Activated T-helper 2 cell treated with anti-CD3 and anti-CD28 coated beads, Interferon-gamma antibody, Interleukin-2, Interleukin-4, amounts not matched to agents 10 μg/mL and 5 μg/mL and 100 μg/mL, durations not matched to agents 14 hours and 24 hours and 36 hours (primary cell): Measurements from ENCODE around the gene HNRNPA0. TPM values are rescaled to one million over a fixed set of nuclear protein-coding genes. Genes with fewer than 3 reads are reported as not detected.

Experiments
- DNase-seq: peaks from one replicate; pipeline ENCODE4 v3.0.0; 2021; ENCODE audit warnings: low spot score
- H3K27ac Mint-ChIP-seq: one replicate; pipeline ENCODE4 v1.8.0; 2021; ENCODE audit warnings: mixed read lengths
- H3K27me3 Mint-ChIP-seq: one replicate; pipeline ENCODE4 v1.8.0; 2021; ENCODE audit warnings: low read depth, mixed read lengths
- H3K36me3 Mint-ChIP-seq: one replicate; pipeline ENCODE4 v1.8.0; 2021; ENCODE audit warnings: low read depth, mixed read lengths
- H3K4me1 Mint-ChIP-seq: one replicate; pipeline ENCODE4 v1.8.0; 2021; ENCODE audit warnings: low read depth, mixed read lengths
- H3K4me3 Mint-ChIP-seq: one replicate; pipeline ENCODE4 v1.8.0; 2021; ENCODE audit warnings: low read depth, mild to moderate bottlenecking, moderate library complexity, mixed read lengths
- H3K9me3 Mint-ChIP-seq: one replicate; pipeline ENCODE4 v1.8.0; 2021; ENCODE audit warnings: mixed read lengths
- intact Hi-C: fragments of 100-400 bp; cut with micrococcal nuclease; formaldehyde crosslinking; loops from one replicate; pipeline ENCODE4 v1.15.1; 2023
- total RNA-seq: library from RNA; stranded (reverse); gene quantifications from 2 replicates; pipeline ENCODE4 v1.2.3, GENCODE V29; 2022

HNRNPA0 gene
- total RNA-seq, 1 donor from 2014 or later = 37.5 TPM

DNA sequence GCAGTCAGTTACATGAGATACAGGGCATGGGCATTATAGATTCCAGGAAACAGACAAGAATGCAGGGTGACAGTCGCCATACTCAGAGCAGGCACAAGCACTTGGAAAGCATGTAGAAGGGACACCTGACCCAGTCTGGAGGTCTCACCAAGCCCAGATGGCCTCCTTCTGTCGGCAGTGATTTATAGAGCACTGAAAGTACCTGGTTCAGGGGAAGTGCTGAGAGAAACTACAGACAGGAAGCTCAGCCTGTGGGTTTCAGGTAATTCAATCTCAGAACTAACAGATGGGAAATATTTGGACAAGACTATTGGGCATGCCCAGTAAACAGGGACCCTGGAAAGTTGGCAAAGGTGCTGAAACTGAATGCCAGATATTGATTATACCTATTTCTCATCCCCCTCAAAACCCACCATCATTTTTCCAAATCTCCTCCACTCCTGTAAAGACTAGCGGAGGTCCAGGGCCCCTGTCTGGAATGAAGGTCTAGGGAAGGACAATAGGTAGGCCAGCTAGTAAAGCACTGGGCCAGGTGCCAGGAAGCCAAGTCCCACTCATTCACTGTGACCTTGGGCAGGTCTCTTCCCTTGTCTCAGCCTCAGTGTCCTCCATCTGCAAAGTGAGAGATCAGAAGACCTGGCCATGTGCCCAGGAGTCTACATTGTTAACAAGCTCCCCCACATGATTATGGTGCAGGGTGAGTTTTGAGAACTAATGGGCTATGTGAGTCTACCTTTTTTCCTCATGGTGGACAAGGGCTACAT lies 45.2 kb downstream of the HNRNPA0 start:
- no peak for DNase-seq
- no peak overlapping the region for H3K27ac Mint-ChIP-seq

DNA sequence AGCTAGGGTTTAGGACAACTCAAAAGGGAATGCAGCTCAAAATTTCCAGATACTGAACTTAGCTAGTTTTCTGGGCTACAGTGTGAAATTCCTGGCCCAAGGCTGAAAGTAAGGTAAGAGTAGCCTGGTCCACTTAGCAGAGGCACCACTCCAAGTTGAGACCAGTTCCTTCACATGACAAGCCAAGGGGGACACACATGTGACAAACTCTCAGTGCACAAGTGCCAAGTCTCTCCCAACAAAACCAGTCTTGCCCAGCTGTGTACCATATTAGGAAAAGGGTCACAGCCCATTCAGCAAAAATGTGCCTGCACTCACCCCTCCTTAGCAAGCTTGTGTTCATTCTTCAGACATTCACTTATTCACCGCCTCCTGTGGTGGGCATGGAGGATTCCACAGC lies 46.1 kb downstream of the HNRNPA0 start:
- no peak for DNase-seq
- Mint-ChIP-seq H3K4me3 (no peak overlapping the region), H3K4me1 (no peaks in the 10 kb centered on the region), H3K27me3 (no peaks in the 10 kb centered on the region), H3K9me3 (peaks cover 4% of the 10 kb centered on the region), H3K36me3 (peaks cover 3% of the 10 kb centered on the region), H3K27ac (no peak overlapping the region)
- intact Hi-C loops = no loop called here

More for the DNA sequence above, 45.2 kb downstream of the HNRNPA0 start:
- intact Hi-C loops = no loop called here
- no peak overlapping the region for H3K4me3 Mint-ChIP-seq
- peaks cover 3% of the 10 kb centered on the region for H3K36me3 Mint-ChIP-seq
- H3K27me3 Mint-ChIP-seq = no peaks in the 10 kb centered on the region
- peaks cover 8% of the 10 kb centered on the region for H3K9me3 Mint-ChIP-seq
- H3K4me1 Mint-ChIP-seq = no peaks in the 10 kb centered on the region

DNA sequence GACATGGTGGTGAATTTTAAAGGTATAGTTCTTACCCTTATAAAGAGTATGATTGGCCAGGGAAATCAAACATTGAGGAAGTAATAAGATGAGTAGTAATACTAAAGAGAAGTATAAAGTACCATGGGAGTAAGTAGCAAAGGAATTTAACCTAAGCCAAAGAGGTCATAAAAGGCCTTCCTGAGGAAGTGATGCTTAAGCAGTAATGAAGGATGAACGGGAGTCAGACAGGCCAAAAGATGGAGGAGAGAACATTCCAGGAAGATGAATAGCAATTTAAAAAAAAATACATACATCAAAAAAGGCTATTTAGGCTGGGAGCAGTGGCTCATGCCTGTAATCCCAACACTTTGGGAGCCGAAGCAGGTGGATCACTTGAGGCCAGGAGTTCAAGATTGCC lies 47.3 kb downstream of the HNRNPA0 start:
- intact Hi-C loops = no loop called here
- Mint-ChIP-seq H3K36me3 (peaks cover 3% of the 10 kb centered on the region), H3K27ac (no peak overlapping the region), H3K4me3 (no peak overlapping the region), H3K9me3 (no peaks in the 10 kb centered on the region), H3K27me3 (no peaks in the 10 kb centered on the region), H3K4me1 (no peaks in the 10 kb centered on the region)
- DNase-seq = no peak

DNA sequence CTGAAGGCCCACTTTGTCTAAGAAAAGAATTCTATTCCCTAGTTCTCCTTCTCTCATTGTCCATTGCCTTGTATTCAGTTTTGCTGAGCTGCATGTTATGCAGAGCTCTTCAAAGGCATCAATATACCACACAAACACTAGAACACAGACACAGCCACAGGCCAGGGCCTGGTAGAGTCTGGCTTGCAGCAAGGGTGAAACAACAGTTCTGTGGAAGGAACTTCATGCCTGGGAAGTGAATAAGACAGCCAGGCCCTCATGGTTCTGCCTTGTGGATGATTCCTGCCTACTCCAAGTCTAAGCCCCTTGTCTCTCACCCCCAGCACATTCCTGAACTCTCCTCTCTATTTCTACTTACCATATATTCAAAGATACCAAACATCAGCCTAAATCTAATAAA lies 49.1 kb downstream of the HNRNPA0 start:
- H3K27ac Mint-ChIP-seq = no peak overlapping the region

DNA sequence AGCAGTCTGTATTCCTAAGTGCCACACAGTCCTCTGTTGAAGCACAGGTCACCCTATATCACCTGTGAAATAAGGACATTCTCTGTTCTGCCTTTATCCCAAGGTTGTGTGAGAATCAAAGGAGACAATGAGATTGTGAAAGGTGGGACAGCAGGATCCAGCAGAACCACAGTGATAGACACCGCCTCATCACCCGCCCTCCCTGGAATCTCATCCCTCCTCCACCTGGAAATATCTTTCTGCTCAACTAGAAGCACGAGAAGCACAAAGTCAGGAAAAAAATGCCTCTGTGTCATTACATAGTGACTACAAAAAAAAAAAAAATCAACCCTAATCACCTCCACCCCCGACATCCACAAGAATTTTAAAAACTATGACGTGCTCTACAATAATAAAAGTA lies 50.6 kb downstream of the HNRNPA0 start:
- no peak overlapping the region for H3K4me3 Mint-ChIP-seq
- no peak for DNase-seq
- H3K36me3 Mint-ChIP-seq = peaks cover 3% of the 10 kb centered on the region
- H3K9me3 Mint-ChIP-seq = no peaks in the 10 kb centered on the region
- no peak overlapping the region for H3K27ac Mint-ChIP-seq
- no peaks in the 10 kb centered on the region for H3K4me1 Mint-ChIP-seq
- H3K27me3 Mint-ChIP-seq = no peaks in the 10 kb centered on the region
- intact Hi-C loops = no loop called here

More for the DNA sequence above, 49.1 kb downstream of the HNRNPA0 start:
- no peak for DNase-seq
- no peak overlapping the region for H3K4me3 Mint-ChIP-seq
- intact Hi-C loops = no loop called here
- H3K36me3 Mint-ChIP-seq = peaks cover 3% of the 10 kb centered on the region
- H3K9me3 Mint-ChIP-seq = no peaks in the 10 kb centered on the region
- H3K27me3 Mint-ChIP-seq = no peaks in the 10 kb centered on the region
- H3K4me1 Mint-ChIP-seq = no peaks in the 10 kb centered on the region

DNA sequence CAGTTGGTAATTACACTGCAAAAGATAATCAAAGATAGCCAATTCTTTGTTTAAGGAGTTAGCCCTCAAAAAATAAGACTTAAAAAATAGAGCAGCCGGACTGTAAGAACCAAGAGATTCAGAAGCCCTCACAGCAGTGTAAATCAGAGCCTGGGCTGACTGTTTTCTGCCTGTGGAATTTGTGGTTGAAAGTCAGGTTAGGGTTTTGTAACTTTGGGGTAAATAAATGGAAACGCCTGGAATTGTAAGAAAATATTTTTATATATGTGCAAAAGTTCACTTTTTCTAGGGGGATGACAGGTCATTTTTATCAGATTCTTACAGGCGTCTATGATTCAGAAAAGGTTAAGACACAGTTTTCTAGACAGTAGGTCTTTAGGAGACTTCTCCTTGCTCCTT lies 53.9 kb downstream of the HNRNPA0 start:
- intact Hi-C loops = no loop called here
- DNase-seq = no peak

DNA sequence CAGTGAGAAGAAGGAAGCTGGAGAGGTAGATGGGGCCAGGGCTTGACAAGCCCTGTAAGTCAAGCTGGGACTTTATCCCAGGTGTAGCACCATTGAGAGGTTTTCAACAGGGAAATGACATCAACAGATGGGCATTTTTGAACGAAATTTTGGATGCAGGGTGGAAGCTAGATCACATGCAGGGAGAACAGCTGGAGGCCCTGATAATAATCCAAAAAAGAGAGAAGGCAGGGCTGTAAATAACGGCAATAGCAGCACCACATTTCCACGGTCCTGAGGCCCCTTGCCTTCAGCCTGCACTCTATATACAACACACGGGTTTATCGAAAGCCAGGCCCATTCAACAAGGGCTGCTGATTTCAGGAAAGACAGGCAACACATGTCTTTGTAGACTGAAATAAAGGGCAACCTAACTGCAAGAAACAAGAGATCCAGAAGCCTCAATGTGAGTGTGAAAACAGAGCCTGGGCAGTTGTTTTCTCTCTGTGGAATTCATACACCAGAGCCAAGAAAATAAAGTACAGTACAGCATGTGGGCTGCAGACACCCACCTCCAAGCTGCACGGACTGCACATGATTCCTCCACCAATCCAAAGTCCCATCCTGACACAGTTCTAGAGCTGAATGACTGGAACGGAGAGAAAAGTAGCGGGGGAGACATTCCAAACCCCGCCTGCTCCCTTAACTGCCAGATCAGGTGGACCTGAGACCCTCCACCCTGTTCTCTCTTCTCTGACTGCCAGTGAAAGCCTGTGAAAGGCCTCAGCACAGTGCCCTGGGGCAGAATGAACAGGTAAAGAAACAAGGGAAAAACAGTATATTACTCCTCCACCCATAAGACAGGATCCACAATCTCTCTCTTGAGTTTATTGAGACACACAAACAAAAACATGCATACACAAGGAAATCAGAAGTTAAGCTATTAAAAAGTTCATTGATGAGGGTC lies 54.6 kb downstream of the HNRNPA0 start:
- peaks cover 10% of the 10 kb centered on the region for H3K36me3 Mint-ChIP-seq

More for the DNA sequence above, 53.9 kb downstream of the HNRNPA0 start:
- Mint-ChIP-seq H3K4me3 (no peak overlapping the region), H3K4me1 (peaks cover 19% of the 10 kb centered on the region), H3K27me3 (no peaks in the 10 kb centered on the region), H3K9me3 (no peaks in the 10 kb centered on the region), H3K27ac (no peak overlapping the region), H3K36me3 (peaks cover 10% of the 10 kb centered on the region)

DNA sequence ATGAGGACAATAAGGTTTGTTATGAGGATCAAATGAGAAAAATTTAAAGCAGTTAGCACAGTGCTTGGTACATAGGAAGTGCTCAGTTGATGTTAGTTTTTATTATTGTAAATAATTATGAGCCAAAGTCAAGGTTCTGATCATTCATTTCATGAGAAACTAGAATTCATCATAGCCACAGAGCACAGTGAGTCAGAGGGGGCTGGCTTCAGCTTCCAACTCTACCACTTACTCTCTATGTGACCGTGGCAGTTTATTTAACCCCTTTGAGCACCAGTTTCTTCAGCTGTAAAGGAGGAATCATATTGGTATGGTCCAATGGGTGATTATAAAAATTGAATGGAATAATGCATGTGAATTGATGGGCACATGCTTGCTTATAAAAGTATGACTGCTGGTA lies 57.7 kb downstream of the HNRNPA0 start:
- peak overlapping the region; percentile 23 for H3K27ac Mint-ChIP-seq
- intact Hi-C loops = loop anchor here (1.0 to 2.0 kb wide), 2 partner anchors 30 to 40 kb away; partner anchors contain the start of gene KLHL3
- no peak for DNase-seq
- peaks cover 10% of the 10 kb centered on the region for H3K36me3 Mint-ChIP-seq
- H3K9me3 Mint-ChIP-seq = no peaks in the 10 kb centered on the region
- H3K4me3 Mint-ChIP-seq = no peak overlapping the region
- no peaks in the 10 kb centered on the region for H3K27me3 Mint-ChIP-seq
- H3K4me1 Mint-ChIP-seq = peaks cover 21% of the 10 kb centered on the region

More for the DNA sequence above, 54.6 kb downstream of the HNRNPA0 start:
- Mint-ChIP-seq H3K27me3 (no peaks in the 10 kb centered on the region), H3K4me3 (no peak overlapping the region), H3K4me1 (peaks cover 21% of the 10 kb centered on the region), H3K27ac (no peak overlapping the region), H3K9me3 (no peaks in the 10 kb centered on the region)
- no peak for DNase-seq
- intact Hi-C loops = no loop called here

DNA sequence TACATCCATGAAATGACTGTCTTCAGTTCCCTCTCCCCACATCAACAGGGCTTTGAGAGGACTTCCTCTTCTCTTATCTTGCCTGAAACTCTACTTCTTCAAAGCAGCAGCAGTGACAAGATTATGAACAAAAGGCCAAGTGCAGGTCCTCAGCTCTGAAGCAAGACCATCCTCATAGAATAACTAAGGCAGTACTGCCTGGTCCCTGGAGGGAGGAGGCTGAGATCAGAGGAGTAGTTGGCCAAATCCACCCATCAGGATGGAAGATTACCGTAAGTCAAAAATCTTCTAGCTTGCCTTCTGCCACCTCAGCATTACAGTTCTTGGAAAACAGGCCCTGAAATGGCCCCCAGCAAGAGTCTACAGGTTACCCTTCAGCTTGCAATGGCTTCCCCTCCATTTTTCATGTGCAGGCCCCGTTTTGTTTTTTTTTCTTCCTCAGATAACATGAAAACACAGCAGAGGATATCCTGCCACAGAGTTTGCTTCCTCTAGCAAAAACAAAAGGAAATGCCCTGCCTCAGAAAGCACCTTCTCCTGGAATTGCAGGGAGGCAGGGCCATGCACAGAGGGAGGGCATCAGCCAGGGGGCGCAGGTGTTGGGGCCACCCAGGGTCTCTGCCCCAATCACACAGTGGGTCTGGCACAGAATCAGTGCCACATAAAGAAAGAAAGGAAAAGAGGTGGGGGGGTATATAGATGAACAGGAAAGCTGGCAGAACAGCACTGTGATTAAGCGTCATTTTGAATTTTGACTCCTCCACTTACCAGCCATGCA lies 58.3 kb downstream of the HNRNPA0 start:
- Mint-ChIP-seq H3K27me3 (no peaks in the 10 kb centered on the region), H3K9me3 (no peaks in the 10 kb centered on the region), H3K27ac (peak overlapping the region; percentile 75), H3K36me3 (peaks cover 10% of the 10 kb centered on the region), H3K4me1 (peaks cover 21% of the 10 kb centered on the region), H3K4me3 (no peak overlapping the region)
- intact Hi-C loops = loop anchor here (1.0 to 2.0 kb wide), 2 partner anchors 30 to 41 kb away; partner anchors contain the start of gene KLHL3
- peak; percentile 12 for DNase-seq

Other genes with a start within 250 kb of the HNRNPA0 start
- 1.7 and 2.3 TPM in 2 replicates for gene KLHL3, start 18.3 kb downstream of the HNRNPA0 start, total RNA-seq
- not detected in 2 replicates for gene MYOT, start 113.5 kb upstream of the HNRNPA0 start, total RNA-seq
- gene PKD2L2, start 135.1 kb upstream of the HNRNPA0 start, total RNA-seq = not detected in 2 replicates